GM21825 (cell line): ENCODE measurements around the gene CDK15.
A peak's percentile ranks its signal among the peaks of the same experiment; 100 is the strongest.

ENCODE experiments used
- ATAC-seq: cut with Tn5 transposase; IDR thresholded peaks from one replicate; pipeline ENCODE4 v1.9.1; 2021; ENCODE audit warnings: mild to moderate bottlenecking, moderate library complexity; ENCODE audit not compliant: unreplicated experiment

CDK15 gene

DNA sequence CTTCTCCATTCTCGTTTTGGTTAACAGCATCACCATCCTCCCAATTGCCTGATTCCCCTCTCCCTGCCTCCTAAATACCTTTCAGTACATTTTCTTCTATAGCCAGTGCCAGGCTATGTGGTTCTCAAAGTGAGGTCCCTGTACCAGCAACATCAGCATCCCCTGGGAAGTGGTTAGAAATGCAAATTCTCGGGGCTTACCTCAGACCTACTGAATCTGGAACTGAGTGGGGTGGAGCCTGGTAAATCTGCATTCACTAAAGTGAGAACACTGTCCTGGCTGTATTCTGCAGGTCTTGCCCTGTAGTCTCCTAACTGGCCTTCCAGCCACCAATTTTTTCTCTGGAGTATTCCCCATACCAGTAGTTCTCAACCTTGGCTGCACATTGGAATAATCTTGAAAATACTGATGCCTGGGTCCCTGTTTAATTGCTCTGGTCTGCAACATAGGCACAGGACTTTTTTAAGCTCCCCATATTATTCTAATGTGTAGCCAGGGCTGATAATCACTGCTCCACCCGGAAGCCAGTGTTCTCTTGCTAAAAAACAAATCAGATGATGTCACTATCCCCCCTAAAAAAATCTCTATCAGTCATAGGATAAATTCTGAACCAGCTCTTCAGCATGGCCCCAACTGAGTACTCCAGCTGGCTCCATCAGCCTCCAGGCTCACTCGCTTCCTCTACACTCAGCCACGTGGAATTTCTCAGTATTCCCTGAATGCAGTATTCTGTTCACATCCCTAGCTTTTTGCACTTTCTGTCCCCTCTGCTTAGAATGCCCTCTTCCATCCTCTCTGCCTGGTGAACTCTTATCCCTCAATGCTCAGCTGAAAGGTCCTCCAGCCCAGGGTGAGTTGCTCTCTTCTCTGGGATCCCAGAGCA, 98.4 kb downstream of the CDK15 start:
- ATAC-seq, result peak; percentile 93

DNA sequence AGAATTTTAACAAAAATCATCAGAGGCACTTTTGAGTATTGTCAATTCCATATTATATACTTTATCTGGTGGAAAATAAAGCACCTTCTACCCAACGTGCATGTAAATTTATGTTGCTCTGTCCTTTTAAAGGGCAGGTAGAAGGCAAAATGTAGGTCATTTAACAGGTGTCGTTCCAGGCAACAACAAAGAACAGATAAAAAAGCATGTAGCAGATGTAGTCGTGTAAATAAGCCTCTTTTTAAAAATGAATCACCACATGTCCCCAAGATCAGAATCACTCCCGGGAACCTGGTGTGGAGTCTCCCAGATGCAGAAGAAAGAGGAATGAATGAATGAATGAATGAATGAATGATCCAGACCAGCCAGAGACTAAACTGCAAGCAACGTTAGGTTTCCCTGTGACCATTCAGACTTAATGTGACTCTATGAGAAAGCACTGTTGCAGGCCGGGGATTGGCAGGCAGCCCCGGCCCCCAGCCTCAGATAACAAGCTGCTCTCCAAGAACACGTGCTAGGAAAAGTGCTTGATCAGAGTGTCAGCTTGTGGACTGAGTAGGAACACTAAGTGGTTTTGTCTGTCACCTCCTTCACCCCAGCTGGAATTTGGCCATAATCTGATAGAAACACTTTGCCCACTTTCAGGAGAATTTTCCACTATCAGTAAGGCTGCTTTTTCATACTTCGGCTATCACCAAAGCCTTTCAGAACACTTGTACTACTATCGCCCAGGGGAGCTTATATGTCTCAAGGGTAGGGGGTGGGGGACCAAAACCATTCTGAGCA, 100.6 kb downstream of the CDK15 start:
- ATAC-seq, result no peak

DNA sequence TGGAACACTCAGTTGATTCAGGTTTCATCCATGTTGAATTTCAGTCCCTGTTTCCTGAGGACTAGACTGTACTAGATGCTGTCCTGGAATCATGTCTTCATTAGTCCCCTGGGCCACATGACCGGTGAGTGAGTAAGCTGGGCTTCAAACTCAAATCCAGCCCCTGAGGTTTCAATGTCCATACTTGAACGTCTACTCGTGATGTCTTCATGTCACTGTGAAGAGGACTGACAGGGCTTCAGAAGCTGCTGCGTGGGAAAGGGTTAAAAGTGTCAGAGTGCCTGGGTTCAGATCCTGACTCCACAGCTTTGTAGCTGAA, 101.2 kb downstream of the CDK15 start:
- ATAC-seq, result no peak

DNA sequence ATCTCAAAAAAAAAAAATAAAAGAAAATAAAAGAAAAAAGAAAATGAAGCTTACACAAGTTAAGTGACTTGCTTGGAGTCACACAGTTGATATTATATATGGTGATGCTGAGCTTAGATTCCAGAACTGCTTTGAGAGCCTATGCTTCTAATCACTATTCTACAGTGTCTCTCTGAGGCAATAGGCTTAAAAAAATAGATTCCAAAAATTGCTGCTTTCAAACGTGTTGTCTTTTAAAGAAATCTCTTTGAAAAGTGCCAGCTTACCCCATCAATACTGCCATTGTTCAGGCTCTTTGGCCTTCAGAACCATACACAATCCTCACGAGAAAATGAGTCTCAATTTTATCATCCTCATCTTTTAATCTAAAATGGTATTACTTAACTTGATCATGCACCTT, 102.6 kb downstream of the CDK15 start:
- no peak for ATAC-seq

DNA sequence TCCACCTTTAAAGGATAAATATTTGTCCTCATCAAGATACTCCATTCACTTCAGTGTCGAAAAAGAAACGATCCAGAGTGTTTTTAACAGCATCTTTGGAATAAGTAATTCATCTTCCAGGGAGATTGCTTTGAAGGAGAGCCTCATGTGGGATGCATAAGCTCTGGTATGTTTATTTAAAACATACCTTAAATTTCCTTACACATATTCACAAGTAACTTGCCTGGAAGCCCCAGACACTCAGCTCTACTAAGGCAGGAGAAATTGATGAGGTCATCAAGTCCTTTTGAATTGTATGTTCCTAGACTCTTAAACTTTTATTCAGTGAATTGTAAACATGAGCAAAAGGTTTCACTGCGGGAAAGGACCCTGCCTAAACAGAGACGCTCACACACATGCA, 103.0 kb downstream of the CDK15 start:
- ATAC-seq, result no peak

DNA sequence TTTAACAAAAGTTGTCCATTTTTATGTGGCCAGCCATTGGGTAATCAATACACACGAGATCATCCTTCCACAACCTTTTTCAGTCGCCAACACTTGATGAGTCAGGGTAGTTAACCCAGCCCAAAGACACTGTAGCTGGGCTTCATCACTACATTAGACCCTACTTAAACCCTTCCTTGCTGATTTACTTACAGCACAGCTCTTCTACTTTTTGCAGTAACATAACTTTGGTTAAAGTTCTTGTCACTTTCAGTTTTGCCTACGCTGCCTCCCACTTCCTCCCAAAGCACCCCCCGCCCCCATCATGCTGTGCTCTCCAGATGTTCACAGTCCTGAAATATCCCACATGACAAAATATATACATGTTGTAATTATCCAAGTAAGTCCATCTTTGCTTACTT, 103.6 kb downstream of the CDK15 start:
- ATAC-seq, result peak; percentile 85

DNA sequence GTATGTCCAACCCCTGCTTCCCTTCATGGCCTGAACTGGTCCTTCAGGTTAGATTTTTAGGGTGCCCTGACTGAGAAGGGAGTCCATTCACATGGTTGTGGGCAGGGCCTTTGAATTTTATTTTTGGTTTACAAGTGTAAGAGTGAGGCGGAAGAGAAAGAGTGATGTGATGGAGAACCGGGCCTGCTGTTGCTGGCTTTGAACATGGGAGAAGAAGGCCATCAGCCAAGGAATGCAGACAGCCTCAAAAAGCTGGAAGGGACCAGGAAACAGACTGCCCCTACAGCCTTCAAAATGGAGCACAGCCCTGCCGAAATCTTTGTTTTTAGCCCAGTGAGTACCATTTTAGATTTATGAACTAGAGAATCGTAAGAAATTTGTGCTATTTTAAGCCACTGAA, 105.0 kb downstream of the CDK15 start:
- no peak for ATAC-seq

DNA sequence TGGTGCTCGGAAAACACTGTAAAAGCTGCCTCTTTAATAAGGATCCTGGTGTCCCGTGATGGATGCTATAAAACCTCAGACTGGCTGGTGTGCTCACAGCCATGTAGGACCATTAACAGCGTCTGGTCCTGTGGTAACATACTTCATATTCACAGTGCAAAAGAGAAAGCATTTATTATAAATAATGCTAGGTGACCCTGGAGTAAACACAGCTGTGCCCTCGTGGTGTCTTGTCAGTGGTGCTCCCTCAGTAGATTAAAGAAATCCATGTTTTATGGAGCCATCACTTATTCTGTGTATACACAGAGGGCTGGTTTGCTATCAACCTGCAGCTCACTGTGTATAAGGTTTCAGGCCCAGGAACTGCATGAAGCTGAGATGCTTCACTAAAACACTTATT, 106.9 kb downstream of the CDK15 start:
- no peak for ATAC-seq

DNA sequence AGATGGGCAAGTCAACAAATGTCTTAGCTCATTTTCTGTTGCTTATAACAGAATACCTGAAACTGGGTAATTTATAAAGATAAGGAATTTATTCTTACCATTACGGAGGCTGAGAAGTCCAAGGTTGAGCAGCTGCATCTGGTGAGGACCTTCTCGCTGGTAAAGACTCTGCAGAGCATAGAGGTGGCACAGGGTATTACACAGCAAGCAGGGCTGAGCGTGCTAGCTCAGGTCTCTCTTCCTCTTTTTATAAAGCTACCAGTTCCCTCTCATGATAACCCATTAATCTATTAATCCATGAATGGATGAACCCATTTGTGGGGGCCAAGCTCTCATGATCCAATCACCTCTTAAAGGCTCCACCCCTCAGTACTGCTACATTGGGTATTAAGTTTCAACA, 109.1 kb downstream of the CDK15 start:
- ATAC-seq, result peak; percentile 87

DNA sequence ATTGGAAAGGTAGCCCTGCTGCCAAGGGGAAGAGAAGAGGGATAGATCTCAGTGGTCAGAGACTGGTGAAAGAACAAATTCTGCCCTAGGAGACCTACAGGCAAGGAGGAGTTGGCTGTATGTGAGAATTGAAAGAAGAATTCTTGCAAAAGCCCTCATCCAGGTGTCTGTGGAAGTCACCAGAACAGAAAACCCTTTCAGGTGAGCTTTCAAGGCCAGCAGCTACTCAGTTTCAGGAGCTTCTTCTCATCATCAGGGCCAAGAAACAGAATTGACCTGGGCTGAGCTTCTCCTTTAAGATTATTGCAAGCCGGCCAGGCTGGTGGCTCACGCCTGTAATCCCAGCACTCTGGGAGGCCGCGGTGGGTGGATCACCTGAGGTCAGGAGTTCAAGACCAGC, 110.2 kb downstream of the CDK15 start:
- no peak for ATAC-seq

DNA sequence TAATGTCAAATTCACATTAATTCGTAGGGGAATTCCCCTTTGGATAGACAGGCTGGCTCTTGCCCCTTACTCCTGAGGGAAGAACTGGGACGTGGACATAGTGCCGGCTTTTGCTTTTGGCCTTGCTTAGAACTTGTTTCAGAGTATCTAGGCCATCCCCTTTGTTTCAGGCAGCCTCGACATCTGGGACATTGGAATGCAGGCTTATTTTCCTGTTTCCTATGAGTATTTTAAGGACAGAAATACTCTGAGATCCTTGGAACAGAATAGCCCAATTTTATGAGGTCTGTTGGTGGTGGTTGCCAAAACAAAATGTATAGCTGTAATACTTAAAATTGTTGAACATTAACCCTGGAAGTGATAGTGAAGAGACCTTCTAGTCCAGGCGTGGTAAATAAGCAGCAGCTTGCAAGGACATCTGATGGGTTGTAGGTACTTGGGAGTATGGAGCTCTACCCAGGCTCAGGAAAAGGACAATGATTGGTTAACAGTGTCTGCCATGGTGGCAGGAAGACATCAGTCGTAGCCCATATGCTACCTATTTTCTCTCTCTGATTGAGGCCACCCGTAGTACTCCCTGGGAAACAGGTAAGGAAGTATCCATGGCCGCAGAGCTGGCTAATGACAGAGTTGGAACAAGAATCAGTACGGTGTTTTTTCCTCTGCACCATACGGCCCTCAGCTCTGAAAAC, 112.4 kb downstream of the CDK15 start:
- ATAC-seq, result no peak

DNA sequence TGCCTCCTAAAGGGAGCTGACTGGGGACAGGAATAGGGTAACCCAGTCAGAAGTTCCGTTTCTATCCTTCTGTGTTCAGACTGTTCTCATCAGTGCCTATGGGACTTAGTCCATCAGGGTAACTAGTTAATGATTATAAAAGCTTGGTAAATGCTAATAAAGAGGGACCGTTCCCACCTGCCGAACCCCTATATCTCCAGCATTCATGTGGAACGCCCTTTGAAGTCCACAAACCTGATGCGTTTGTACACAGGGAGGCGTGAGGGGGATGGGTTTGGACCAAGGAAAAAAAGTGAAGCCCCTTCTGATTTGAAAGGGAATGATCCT, 112.9 kb downstream of the CDK15 start:
- no peak for ATAC-seq

DNA sequence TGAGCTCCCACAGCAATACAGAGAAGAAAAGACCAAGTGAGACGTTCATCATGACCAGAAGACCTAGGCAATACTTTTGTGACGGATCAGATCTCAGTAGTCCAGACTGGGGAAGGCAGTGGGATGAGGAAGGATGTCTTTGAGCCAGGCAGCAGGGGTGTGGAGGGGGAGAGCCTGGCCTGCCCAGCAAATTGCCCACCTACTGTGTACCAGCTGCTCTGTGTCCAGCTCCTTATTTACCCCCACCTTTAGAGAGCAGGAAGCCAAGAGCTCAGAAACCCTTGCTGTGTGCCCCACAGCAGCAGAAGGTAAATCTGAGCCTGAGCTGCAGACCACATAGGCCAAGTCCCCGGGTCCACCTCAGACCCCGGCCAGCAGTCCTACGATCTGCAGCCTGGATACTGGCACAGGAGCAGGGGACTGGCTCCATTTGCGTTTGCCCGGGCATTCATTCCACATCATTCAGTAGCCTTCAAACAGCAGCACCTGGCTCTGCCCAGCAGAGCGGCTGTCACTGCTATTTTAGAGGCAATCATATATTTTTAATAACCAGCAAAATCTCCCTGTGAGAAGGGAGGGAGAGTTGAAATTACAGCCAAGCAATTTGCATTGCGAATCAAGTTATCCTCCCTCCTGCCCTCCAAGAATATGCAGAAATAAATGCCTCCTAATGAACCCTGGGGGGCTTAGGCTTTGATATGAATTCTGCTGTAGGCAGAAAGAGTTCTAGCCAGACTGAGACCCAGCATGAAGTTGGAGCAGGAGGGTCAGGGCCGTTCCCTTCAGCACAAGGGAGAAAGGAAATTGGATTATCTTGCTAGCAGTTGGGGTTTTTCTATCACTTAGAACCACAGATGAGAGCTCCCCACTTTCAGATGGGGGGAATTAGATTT, 117.3 kb downstream of the CDK15 start:
- ATAC-seq, result no peak

DNA sequence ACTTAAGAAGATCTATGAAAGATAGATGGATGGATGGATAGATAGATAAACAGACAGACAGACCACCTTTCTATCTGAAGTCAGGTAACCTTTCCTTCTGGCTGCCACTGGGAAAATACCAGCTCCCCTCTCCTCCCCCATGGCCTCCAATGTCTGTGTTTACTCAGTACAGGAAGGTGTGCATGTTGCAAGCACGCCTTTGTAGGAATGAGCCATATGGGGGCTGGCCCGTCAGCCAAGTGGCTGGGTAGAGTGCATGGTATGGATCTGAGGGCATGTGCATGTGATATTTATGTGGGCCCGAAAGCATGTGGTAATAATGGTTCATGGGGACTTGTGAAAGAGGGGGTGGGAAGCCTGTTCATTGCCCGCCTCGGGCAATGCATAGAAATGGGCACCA, 118.1 kb downstream of the CDK15 start:
- ATAC-seq, result no peak

DNA sequence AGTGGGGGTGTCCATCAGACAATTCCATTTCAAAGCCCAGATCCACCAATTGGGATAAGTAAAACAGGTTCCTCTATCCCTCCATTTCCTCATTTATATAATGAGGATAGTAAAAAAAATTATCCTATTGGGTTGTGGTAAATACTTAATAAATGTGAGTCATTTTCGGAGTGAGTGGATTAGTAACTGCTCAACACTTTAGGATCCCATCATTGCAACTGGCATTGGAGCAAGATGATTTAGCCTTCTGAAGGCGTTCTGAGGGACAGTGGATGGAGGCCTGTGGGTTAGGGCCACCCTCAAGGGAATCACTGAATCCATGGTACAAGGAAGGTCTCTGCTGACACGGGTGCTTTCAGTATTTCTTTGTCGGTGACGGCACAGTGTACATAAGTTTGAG, 118.7 kb downstream of the CDK15 start:
- no peak for ATAC-seq

DNA sequence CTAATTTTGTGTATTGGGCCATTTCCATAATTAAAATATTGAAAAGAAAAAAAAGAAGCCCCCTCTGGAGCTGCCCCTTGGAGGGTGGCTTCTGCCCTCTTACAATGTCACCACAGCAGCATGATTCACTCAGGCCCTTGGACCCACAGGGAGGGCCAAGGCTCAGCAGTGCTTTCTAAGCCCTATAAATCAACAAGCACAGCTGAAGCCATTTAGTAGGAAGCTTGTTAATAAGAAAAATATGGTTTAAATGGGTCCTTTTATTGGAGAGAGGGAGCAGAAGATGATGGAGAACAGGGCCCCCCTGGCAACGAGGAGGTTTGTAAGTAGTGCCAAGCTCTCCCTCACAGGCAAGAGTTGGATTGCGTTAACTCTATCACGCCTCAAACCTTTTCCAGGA, 119.7 kb downstream of the CDK15 start:
- ATAC-seq, result no peak

DNA sequence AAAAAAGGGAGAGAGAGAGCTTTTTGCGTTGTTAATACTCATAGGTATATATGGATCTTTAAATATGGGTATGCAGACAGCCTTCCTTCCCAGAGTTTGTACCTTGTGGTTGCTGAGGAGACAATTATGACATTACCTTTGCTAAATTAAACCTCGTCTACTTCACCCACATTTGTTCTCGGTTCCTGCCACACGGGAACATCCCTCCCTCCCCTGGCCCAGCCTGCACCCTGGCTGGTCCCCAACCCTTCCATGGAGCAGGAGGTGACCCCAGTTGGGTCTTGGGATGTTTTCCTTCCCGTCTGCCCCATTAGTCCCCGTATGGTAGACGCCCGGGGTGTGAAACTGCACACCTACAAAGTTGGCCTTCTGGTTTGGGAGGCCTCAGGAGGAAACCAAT, 122.0 kb downstream of the CDK15 start:
- no peak for ATAC-seq

DNA sequence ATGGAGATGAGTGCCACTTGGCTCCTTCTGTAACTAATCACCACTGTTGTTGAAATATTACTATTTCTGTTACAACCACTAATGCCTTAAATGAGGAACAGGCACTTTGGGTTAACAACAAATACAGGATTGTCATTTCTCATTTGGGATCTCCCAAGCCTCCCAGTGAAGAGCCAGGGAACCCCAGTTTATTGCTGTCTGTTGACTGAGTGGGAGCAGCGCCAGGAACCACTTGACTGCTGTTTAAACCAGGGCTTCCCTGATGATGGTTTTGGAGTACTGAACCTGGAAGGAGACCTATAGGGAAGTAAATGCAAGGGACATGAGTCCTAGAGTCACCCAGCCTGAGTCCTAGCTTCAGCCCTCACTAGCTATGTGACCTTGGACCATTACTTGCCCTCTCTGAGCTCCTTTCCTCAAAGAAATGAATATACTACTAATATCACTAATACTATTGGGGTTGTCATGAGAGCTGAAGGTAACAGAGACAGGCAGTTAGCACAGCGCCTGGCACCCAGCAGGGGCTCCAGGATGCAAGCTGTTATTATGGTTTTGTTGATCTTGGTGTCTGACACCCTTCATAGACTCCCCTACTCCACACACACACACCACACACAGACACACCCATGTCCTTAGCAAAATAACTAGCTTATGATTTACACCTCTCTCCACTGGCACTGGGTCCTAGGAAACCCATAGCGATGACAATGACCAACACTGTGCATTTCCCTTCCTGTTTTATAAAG, 123.1 kb downstream of the CDK15 start:
- no peak for ATAC-seq

DNA sequence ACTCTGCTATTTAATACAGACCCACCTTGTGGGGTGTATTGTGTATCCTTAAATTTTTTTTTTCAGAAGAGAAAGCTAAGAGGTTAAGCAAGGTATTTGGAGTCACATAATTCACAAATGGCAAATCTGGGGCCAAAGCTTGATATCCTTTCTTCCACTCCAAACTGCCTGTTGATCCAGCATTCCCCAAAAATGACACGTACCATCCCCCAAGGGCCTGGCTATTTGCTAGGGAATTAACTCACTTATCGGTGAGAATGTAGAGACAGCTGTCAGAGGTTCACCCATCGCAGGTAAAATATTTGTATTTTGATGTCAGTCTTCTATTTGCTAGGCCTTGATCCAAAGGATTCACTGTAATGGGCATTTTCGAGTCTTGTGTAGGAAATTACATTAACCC, 123.7 kb downstream of the CDK15 start:
- ATAC-seq, result no peak

DNA sequence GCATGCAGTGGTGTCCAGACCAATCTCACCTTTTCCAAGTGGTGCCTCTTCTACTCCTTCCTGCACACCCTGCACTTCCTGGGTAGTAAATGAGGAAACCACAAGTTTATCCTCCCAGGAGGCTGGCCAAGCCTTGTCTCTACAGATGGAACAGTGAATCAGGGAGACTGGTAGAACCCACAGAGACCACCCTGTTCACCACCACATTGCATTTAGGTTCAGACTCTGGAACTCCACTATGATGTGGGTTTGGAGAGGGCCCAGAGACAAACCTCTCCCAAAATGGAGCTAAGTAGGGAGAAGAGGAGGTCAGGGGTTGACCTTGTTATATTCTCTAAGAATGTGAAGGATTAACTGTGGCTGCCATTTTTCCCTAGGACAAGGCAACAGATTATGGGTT, 124.5 kb downstream of the CDK15 start:
- no peak for ATAC-seq
